CD4-positive, alpha-beta T cell treated with Interleukin-1 beta for 1 hour (primary cell): Measurements from ENCODE around the gene RABGGTA.

Source experiments
- DNase-seq, 2 donors: peaks; one replicate each; pipeline ENCODE4 v3.0.0-alpha.2; 2020 to 2022

RABGGTA gene

DNA sequence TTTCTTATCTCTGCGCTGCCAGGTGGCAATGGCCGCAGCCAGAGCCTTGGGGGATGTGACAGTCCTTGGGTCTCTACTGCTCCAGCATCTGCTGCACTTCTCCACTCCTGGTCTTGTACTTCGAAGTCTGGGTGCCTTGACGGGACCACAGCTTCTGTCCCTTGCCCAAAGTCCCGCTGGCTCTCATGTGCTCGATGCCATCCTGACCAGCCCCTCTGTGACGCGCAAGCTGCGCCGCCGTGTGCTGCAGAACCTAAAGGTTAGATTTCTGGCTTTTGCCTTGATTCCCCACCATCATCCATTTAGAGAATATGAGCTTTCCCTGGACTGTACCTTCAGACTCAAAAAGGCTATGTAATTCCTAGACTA, 32.6 kb upstream of the RABGGTA start:
- no peak for DNase-seq

GRCh38 chr14:24300326-24300980, 29.1 kb upstream of the RABGGTA start:
- no peak for DNase-seq

DNA sequence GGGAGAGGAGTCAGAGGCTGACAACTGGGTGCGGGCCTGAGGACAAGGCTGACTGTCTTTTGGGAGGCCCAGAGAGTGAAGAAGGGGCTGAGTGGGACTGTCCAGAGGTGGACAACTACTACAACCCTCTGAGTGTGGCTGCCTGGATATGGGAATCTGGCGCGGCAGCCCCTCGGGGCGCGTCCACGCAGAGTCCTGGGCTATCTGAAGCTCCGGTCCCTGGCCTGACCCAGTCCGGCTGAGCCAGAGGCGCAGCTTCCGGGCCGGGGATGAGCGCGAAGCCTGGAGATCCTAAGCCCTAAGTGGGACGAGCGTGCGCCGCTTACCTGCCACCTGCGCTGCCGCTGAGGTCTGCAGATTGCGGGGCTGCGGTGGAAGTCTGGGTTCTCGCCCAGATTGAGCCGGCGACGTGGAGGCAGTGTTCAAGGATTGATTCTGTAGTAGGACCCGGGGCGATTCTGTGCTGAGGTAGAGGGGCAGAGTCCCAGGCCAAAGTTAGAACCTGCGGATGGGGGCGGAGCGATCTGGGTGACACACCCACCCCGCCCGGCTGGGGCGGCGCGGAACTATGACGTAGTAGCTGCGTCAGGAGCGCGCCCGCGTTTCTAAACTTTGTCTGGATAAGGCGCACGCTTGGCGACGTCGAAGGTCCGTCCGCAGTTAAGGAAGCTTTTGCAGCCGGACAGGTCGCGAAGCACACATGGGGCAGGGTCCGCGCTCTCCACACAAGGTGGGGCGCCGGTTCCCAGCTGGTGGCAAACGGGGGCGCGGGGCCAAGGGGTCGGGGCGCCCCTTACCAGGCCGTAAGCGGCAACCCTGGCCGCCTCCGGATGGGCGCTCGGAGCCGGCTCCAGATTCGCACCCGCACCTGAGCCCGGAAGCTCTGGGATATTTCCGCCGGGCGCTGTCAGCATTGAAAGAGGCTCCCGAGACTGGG, 28.1 kb upstream of the RABGGTA start, which contains the start of the genes DHRS1 and NOP9:
Gene DHRS1, minus strand, starts transcription at position 526 of the 937 bp plus-strand sequence. CDS start 674 bp downstream, outside the sequence.
Gene NOP9, plus strand, starts transcription at position 596 of the 937 bp plus-strand sequence. Its CDS starts 105 bp downstream, at position 701.
- peak; percentile 88 to 91 for DNase-seq

DNA sequence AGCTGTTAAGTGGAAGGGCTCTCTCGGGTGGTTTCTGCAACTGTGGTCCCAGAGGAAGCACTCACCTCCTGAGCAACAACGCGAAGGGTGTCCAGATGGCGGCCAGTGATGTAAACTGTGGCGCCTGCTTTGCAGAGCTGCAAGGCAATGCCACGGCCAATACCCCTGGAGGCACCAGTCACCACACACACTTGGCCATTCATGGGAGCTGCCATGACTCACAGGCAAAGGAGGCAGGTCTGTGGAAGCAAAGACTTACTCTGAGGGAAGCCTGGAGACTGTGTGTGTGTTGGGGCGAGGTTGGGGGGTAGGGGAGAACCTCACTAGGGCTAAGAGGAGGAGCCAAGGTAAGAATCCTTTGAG, 27.5 kb upstream of the RABGGTA start:
- peak in 1 of 2 donors; percentile 25 for DNase-seq

- DNase-seq, result no peak
These were observed 26.0 kb upstream of the RABGGTA start for GRCh38 chr14:24297190-24297964.

GRCh38 chr14:24296341-24297157, 25.2 kb upstream of the RABGGTA start:
- DNase-seq, result peak; percentile 81

DNA sequence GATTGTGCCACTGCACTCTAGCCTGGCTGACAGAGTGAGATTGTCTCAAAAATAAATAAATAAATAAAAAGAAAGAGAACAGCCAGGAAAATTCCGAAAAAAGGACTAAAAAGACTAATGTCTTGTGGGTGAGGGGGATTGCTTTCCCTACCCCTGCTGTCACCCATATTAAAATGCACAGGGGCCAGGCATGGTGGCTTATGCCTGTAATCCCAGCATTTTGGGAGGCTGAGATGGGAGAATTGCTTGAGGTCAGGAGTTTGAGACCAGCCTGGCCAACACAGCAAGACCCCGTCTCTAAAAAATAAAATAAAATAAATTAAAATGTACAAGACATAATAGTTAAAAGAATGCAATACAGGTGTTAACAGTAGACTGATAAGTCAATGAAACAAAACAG, 22.1 kb upstream of the RABGGTA start:
- DNase-seq, result no peak

DNA sequence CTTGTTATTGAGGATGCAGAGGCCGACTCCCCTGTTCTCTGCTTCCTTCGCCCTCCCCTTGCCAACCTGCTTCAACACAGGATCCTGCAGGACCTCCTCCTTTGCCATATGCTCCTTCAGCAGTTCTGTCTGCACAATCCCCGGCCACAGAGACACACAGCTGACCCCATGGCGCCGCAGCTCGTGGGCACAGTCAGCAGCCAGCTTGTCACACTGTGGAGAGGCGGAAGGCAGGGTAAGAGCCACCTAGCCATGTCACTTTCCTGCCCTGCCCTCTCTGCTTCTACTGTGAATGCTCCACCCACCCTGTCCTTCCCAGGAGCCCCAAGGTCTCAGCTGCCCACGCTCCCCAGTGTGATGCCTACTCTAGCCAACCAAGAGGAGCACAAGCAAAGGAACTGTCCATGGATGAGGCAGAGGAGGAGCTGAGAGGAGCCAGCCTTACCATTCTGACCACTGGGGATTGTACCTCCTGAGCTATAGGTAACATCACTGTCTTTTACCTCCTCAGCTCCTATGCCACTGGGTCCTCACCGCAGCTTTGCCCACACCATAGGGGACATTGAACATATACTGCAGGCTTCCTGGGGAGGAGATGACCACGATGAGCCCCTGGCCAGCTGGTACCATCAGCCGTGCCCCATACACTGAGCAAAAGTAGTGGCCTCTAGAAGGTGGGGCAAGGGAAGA, 20.9 kb upstream of the RABGGTA start:
- no peak for DNase-seq

DNA sequence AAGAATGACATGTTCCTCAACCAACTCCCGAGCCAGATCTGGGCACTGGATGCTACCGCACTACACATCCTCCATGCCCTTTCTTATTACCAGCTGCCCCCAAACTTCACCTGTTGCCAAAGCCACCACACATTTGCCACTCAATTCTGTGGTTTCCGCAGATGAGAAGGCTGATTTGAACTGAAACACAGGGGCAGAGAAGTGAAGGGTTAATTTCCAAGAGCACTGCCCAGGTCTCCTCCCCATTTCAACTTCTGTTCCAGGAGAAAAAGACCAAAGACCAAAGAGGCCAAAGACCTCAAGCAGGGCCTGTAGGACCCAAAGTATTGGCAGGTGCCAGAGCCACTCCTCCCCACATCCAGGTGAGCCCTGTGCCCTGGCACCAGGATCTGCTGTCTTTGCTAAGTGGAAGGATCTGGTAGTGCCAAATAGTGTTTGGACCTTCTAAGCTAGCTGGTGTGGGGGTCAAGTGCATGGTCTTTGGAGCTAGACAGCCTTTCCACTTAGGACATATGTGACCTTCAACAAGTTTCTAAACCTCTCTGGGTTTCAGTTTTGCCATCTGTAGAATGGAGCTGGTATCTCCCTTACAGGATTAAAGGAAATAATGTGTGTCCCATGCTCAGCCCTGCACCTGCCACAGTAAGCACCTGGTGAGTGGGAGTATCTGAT, 20.2 kb upstream of the RABGGTA start:
- no peak for DNase-seq

DNA sequence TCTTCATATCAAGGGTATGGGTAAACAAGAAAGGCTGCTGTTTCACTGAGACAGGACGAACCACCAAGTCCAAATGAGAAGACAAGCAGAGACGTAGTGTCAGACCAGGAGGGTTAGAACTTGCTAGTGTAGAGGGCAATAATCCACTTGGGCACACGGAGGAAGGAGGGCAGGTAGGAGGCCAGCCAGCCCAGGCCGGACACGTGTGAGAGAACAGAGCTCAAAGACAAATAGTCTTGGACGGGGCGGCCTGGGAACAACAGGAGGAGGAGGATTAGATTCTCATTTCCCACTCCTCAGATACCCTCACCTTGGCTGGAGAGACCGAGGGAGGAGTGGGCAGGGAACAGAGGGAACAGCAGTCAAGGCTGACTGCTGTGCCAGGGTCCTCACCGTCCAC, 19.3 kb upstream of the RABGGTA start:
- no peak for DNase-seq

DNA sequence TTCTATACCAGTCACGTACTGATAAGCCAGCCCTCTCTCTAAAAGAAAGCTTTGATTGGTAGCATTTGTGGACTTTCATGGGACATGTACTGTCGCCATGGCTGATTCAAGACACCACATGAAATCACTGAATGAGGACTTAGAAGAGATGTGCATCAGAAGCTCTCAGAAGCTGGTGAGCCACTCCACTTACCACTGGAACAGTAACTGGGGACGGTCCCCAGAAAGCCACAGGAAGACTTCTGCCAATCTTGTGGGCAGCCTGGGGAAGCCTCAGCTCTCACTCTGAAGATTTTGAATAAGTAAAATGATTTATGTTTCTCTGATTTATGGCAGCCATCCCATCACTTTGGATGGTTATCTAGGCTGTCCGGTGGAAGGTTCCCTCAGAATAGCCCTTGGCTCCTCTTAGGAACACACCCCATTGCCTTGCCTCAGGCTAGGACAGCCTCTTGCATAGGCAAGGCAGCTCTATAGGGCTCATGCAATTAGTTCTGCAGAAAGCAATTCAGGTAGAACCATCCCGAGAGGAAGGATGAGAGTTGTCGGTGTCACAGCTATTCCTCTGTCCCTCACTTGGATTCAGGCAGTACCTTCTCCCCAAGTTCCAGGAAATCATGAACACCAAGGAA, 18.4 kb upstream of the RABGGTA start:
- DNase-seq, result no peak

- DNase-seq, result no peak
These were observed 15.6 kb upstream of the RABGGTA start for GRCh38 chr14:24286996-24287395.

GRCh38 chr14:24285351-24285750, 14.0 kb upstream of the RABGGTA start:
- DNase-seq, result no peak

- DNase-seq, result no peak
These were observed 13.2 kb upstream of the RABGGTA start for GRCh38 chr14:24284501-24285035.

GRCh38 chr14:24283796-24284460, 12.5 kb upstream of the RABGGTA start:
- no peak for DNase-seq

- no peak for DNase-seq
These were observed 11.3 kb upstream of the RABGGTA start for GRCh38 chr14:24282736-24283135.

- DNase-seq, result no peak
These were observed 10.2 kb upstream of the RABGGTA start for GRCh38 chr14:24281636-24282035.

DNA sequence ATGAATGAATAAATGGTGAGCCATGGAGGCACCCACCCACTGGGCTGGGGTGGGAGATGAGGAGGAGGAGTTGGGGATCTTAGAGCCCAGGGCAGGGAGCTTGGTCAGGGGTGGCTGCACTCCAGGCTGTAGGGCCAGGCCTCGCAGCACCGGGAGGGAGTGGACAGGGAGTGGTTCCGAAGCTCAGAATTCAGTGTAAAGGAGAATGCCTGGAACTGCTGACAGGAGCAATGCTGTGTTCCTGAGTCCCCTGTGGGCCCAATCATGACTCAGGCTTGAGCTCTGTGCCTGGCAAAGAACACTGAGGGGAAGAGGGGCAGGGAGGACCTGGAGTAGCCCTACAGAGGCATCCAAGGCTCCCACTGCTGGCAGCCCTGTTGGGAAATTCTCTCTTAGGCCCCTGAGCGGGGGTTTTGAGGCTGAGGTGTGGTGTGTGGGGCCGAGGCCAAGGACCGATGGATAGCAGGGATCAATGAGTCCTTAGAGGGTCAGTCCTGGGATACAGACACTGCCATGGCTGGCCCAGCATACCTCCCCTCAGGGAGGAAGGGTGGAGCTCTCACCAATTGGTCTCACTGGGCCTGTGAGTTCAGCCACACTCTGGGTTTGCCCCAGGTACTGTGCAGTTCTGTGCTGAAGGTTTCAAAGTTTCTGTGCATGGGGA, 9.5 kb upstream of the RABGGTA start:
- DNase-seq, result no peak
